Adrenal gland (tissue), 12 donors: Measurements from ENCODE around the gene CRX. TPM values are rescaled to one million over a fixed set of nuclear protein-coding genes. Genes with fewer than 3 reads are reported as not detected.

ENCODE experiments used
- DNase-seq, 7 donors: peaks; one replicate each; pipeline ENCODE4 v3.0.0-alpha.2; 2019 to 2020
- H3K27ac ChIP-seq, 5 donors: fragments of 200-600 bp; sonication (generic) in 4 of 5; 1 replicate in 3 of 5; 2 replicates in 2 of 5; pipeline versions ENCODE4 v1.5.1 to v1.8.0; 2016 to 2020; ENCODE audit warnings: mild to moderate bottlenecking in 1 of 5
- H3K27me3 ChIP-seq: fragments of 200-600 bp; 2 replicates; pipeline ENCODE4 v1.8.0; 2021
- H3K36me3 ChIP-seq, 2 donors: fragments of 200-600 bp; replicated peaks in 1 of 2; 1 replicate in 1 of 2; 2 replicates in 1 of 2; pipeline versions ENCODE4 v1.5.1 to v1.8.0; 2018 to 2022
- H3K4me1 ChIP-seq, 2 donors: fragments of 200-600 bp; replicated peaks in 1 of 2; 1 replicate in 1 of 2; 2 replicates in 1 of 2; pipeline versions ENCODE4 v1.5.1 to v1.8.0; 2018 to 2021
- H3K4me3 ChIP-seq, 4 donors: fragments of 200-600 bp; sonication (generic) in 3 of 4; one replicate each; pipeline ENCODE4 v1.5.1; 2016 to 2018
- H3K9me3 ChIP-seq, 3 donors: fragments of 200-600 bp; sonication (generic) in 1 of 3; replicated peaks in 1 of 3; 1 replicate in 2 of 3; 2 replicates in 1 of 3; pipeline versions ENCODE4 v1.5.1 to v1.8.0; 2016 to 2021
- POLR2A ChIP-seq, 2 donors: fragments of 450-650 bp; IDR thresholded peaks; one replicate each; pipeline ENCODE4 v1.6.1; 2017; ENCODE audit warnings: antibody characterized with exemption in 2 of 2, mild to moderate bottlenecking in 2 of 2, moderate library complexity in 1 of 2
- WGBS, 4 donors: extraction: QIAGEN DNeasy Blood & Tissue Kit in 2 of 4; methylation state at CpG; one replicate each; pipeline versions ENCODE4 v1.1.5 to v1.1.7; 2013 to 2017; 5-methylcytosine and 5-hydroxymethylcytosine counted together
- intact Hi-C, 2 donors: fragments of 100-400 bp; cut with DNase I; formaldehyde crosslinking; loops; one replicate each; pipeline versions ENCODE4 v1.14.1 to v1.15.0; 2022 to 2023
- polyA plus RNA-seq, 3 donors: library from polyadenylated mRNA; stranded (reverse); fragments of 200-250 nt in 2 of 3; fragments of 350-450 nt in 1 of 3; fragmentation: Illumina TruSeq in 1 of 3; extraction: RNeasy Lipid Tissue Mini Kit (QIAGEN cat#74804) in 1 of 3; gene quantifications; one replicate each; pipeline ENCODE4 v1.2.3, GENCODE V29; 2013 to 2014
- total RNA-seq, 9 donors: library from RNA; depleted of rRNA in 4 of 9; stranded (reverse); fragments of >200 nt in 4 of 9; fragments of 120-200 nt in 1 of 9; fragmentation: NEBNext Ultra II Directional in 1 of 9; extraction: Animal tissue kit (Norgen Biotek cat#: 25700) in 1 of 9; gene quantifications; one replicate each; pipeline versions ENCODE4 v1.1.0 to v1.2.4, GENCODE V29; 2013 to 2023
- TF ChIP-seq, protein P1 (sequence below), 6 experiments: fragments of 450-650 bp in 4 of 6; fragments of 200-600 bp in 2 of 6; sonication (generic) in 1 of 6; IDR thresholded peaks; 1 replicate in 5 of 6; 2 replicates in 1 of 6; pipeline versions ENCODE4 v1.5.1 to v1.8.0; 2016 to 2021; ENCODE audit warnings: antibody characterized with exemption in 6 of 6, mild to moderate bottlenecking in 2 of 6, moderate library complexity in 1 of 6
- donor health status: healthy with polysubstance abuse.
- donor health status: Bipolar disorder and iron deficiency.
- donor health status: DM: yes; HTN: yes; CAD: no.
- donor health status: DM: no; HTN: no; CAD: no.
- donor health status: DM: no; HTN: no; CAD: no.
- donor health status: DM: yes; HTN: yes; CAD: no.

CRX gene
- total and polyA plus RNA-seq, 12 donors, result 0.32 TPM; not detected in 11

DNA sequence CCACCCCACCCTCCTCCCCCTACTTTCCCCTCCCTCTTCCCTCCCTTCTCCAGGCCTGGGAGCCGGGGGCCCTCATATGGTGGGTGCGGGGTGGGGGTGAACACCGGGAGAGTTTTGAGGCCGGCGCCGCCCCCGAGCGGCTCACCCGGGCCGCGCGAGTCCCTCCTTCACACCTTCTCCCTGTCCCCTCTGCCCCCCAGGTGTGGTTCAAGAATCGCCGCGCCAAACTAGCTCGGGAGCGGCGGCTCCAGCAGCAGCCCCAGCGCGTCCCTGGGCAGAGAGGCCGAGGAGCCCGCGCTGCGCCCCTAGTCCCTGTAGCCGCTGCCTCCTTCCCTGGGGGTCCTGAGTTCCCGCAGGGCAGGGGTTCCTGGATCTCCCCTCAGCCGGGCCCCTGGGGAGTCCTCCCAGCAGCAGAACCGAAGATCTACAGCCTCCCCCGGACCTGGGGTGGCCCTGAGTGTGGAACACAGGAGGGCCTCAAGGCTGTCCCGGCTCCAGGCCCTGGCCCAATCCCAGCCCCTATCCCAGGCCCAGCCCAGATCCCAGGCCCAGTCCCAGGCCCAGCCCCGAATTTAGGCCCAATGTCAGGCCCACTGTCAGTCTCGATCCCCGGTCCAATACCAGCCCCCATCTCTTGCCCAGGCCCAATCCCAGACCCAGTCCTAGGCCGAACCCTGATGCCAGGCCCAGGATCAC is 39.0 kb downstream of the CRX start:
- TF ChIP-seq, protein P1, sequence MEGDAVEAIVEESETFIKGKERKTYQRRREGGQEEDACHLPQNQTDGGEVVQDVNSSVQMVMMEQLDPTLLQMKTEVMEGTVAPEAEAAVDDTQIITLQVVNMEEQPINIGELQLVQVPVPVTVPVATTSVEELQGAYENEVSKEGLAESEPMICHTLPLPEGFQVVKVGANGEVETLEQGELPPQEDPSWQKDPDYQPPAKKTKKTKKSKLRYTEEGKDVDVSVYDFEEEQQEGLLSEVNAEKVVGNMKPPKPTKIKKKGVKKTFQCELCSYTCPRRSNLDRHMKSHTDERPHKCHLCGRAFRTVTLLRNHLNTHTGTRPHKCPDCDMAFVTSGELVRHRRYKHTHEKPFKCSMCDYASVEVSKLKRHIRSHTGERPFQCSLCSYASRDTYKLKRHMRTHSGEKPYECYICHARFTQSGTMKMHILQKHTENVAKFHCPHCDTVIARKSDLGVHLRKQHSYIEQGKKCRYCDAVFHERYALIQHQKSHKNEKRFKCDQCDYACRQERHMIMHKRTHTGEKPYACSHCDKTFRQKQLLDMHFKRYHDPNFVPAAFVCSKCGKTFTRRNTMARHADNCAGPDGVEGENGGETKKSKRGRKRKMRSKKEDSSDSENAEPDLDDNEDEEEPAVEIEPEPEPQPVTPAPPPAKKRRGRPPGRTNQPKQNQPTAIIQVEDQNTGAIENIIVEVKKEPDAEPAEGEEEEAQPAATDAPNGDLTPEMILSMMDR (IDR thresholded peaks at IDR 0.05), result no peak
- TF ChIP-seq POLR2A (IDR thresholded peaks at IDR 0.05), result no peak
- Histone ChIP-seq H3K36me3 (no peaks in the 10 kb centered on the region), H3K27ac (no peak overlapping the region), H3K4me1 (no peaks in the 10 kb centered on the region), H3K4me3 (no peak overlapping the region), H3K27me3 (no peaks in the 10 kb centered on the region), H3K9me3 (no peaks in the 10 kb centered on the region)
- 54 to 92% (median 62%) methylated on average over 3 to 28 of the region's 34 CpGs for WGBS, 4 donors
- intact Hi-C loops, result no loop called here
- DNase-seq, result peak in 1 of 7 donors; percentile 14

DNA sequence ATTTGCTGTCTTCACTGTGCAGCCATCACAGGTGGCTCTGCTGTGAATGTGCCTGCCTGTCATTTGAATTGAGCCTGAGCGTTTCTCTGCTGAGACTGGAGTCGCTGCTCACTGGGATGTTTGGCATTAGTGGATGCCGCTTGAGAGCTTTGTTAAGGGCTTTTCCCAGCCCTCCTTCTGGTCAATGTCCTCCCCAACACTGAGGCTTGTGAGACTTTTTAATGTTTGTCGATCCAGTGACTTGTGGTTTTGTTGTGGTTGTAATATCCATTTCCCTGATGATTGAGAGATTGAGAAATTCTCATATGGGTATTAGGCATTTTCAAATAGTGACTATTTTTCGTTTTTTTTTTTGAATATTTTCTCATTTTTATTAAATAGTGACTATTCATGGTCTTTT is 39.9 kb downstream of the CRX start:
- H3K4me1 ChIP-seq, result no peaks in the 10 kb centered on the region
- no peaks in the 10 kb centered on the region for H3K27me3 ChIP-seq
- intact Hi-C loops, result loop anchor here in 1 of 2 donors (2.0 kb wide), 1 partner anchor 49 kb away; no protein-coding TSS in a partner anchor
- peak in 1 of 7 donors; percentile 8 for DNase-seq
- H3K9me3 ChIP-seq, result no peaks in the 10 kb centered on the region
- no peak overlapping the region for H3K27ac ChIP-seq
- 91 to 98% (median 96%) methylated on average over 5 of the region's 5 CpGs for WGBS, 4 donors
- H3K4me3 ChIP-seq, result no peak overlapping the region
- TF ChIP-seq, protein P1 (IDR thresholded peaks at IDR 0.05), result no peak
- TF ChIP-seq POLR2A (IDR thresholded peaks at IDR 0.05), result no peak
- no peaks in the 10 kb centered on the region for H3K36me3 ChIP-seq

DNA sequence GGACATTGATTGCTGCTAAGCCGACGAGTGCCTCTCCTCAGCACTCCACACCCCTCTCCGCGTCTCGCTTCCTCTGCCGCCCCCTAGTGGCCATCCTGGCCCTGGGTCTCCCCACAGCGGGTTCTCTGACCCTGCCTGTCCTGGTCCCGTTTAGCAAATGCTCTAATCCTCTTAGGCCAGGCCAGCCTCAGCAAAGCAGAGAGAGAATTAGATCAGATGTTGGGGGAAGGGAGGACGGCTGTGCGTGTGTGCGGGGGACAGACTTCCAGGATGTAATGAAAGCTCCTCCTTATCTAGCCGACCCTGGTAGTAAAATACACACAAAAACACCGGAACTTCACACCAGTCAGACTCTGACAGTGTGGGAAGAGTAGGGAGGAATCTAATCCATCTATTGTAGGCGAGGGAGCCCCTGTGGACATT is 41.8 kb downstream of the CRX start:
- intact Hi-C loops, result loop anchor here in 1 of 2 donors (2.0 kb wide), 1 partner anchor 51 kb away; no protein-coding TSS in a partner anchor
- Histone ChIP-seq H3K27me3 (no peaks in the 10 kb centered on the region), H3K4me1 (no peaks in the 10 kb centered on the region), H3K9me3 (no peaks in the 10 kb centered on the region), H3K4me3 (no peak overlapping the region), H3K27ac (peak overlapping the region in 2 of 5 donors; percentile 0 to 22), H3K36me3 (no peaks in the 10 kb centered on the region)
- DNase-seq, result peak; percentile 82 to 93 (median 89)
- 16 to 20% (median 18%) methylated on average over 13 to 14 of the region's 14 CpGs for WGBS, 4 donors
- TF ChIP-seq, protein P1 (IDR thresholded peaks at IDR 0.05), result peak; percentile 80 to 96 (median 86)
- no peak for TF ChIP-seq POLR2A (IDR thresholded peaks at IDR 0.05)

DNA sequence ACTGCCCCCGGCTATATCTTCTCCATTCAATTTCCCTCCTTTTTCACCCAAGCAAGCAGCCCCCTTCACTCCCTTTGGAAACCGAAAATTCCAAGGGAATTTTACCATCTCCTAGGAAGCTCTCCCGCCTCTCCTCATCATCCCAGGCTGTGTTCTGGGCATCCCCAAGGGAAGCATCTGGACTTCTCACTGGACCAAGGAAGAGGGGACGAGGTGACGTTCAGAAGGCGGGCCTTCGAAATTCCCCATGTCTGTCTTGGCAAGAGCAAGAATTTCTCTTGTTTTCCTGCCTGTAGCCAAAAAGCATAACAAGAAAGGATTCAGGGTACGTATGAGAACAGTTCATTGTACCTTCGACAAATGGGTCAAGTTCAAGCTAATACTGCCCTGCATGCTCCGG is 43.4 kb downstream of the CRX start:
- H3K27me3 ChIP-seq, result no peaks in the 10 kb centered on the region
- H3K9me3 ChIP-seq, result no peaks in the 10 kb centered on the region
- H3K4me1 ChIP-seq, result no peaks in the 10 kb centered on the region
- no peak for DNase-seq
- no peak overlapping the region for H3K27ac ChIP-seq
- 52 to 63% (median 61%) methylated on average over 10 of the region's 10 CpGs for whole genome bisulfite sequencing, 4 donors
- no peaks in the 10 kb centered on the region for H3K36me3 ChIP-seq
- H3K4me3 ChIP-seq, result no peak overlapping the region
- TF ChIP-seq POLR2A (IDR thresholded peaks at IDR 0.05), result no peak
- TF ChIP-seq, protein P1 (IDR thresholded peaks at IDR 0.05), result no peak
- intact Hi-C loops, result no loop called here
